NCI-H1092 treated with DMSO at 0.1 percent for 48 hours (cell line): Measurements from ENCODE around the gene TOMM20.
"Not testable (repeated sequence)": the region's sequence is repeated elsewhere in the genome, so short reads cannot be mapped to it uniquely, and the experiment has no call there.

Source experiments
- DNase-seq: peaks from one replicate; lab custom pipeline; 2025; lab: John Stamatoyannopoulos, UW

TOMM20 gene

GRCh38 chr1:235128456-235129328 lies at the start of gene TOMM20:
TSS of gene TOMM20 (minus strand) at chr1:235128837. CDS start at chr1:235128715, 122 bp downstream.
- peak; percentile 99 for DNase-seq

DNA sequence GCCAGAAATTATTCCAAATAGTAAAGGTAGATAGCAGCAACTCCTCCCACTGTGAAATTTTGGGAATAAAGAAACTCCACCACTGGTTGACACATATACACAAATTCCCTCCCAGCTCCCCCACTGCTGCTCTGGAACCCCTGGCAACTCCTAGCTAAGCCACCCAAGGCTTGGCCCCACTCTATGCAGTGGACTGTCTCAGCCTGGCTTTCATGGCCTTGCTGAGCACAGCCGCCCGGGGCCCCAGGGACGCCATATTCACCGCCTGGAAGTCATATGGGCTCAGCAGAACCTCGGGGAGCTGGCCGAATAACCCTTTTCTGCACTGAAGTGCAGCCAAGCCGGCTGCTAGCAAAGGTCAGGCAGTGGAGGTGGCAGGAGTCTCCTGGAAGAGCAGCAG lies 47.8 kb upstream of the TOMM20 start:
- DNase-seq: no peak

DNA sequence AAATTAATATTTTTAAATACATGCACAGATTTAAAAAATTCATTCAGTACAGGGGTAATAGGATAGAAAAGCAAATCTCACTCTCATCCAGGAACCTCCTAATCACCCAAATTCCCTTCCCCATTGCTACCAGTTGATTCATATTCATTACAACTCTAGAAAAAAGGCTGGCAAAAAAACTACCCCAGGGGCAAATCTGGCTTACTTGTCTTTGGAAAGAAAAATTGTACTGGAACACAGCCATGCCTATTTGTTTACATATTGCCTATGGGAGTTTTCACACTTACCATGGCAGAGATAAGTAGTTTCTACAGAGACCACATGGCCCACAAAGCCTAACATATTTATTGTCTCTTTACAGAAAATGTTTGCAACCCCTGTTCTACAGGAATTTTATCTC lies 41.3 kb upstream of the TOMM20 start:
- no peak for DNase-seq

GRCh38 chr1:235168375-235168774 lies 39.7 kb upstream of the TOMM20 start:
- DNase-seq: no peak

DNA sequence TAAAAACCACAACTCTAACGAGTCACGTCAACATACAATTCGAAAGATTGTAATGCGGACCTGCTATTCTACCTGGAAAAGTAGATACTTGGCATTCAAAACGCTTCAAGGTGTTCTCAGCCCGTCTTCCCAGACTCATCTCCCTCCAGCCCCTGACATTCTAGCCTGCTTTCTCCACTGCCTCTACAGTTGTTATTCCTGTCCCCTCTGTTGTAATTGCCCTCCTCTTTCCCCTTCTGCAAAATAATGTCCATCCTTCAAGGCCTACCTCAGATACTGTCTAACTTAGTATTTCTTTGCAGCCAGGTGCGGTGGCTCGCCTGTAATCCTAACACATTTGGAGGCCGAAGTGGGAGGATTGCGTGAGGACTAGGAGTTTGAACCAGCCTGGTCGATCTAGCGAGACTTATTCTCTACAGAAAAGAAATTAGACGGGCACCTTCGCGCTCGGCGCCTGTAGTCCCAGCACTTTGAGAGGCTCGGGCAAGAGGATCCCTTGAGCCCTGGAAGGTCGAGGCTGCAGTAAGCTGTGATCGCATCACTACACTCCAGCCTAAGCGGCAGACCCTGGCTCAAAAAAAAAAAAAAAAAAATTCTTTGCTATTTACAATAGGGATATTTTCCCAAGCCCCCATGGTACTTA lies 33.2 kb upstream of the TOMM20 start:
- DNase-seq: no peak

- DNase-seq: peak; percentile 94
Observed at GRCh38 chr1:235160957-235161684, 32.5 kb upstream of the TOMM20 start, which contains the start of gene RBM34. TSS of gene RBM34 (minus strand) at chr1:235161250. CDS start at chr1:235161226, 24 bp downstream.

- DNase-seq: no peak
Observed at GRCh38 chr1:235160383-235160956, 31.8 kb upstream of the TOMM20 start.

GRCh38 chr1:235159930-235160329 lies 31.3 kb upstream of the TOMM20 start:
- DNase-seq: not testable (repeated sequence)

- not testable (repeated sequence) for DNase-seq
Observed at GRCh38 chr1:235159284-235159683, 30.6 kb upstream of the TOMM20 start.

DNA sequence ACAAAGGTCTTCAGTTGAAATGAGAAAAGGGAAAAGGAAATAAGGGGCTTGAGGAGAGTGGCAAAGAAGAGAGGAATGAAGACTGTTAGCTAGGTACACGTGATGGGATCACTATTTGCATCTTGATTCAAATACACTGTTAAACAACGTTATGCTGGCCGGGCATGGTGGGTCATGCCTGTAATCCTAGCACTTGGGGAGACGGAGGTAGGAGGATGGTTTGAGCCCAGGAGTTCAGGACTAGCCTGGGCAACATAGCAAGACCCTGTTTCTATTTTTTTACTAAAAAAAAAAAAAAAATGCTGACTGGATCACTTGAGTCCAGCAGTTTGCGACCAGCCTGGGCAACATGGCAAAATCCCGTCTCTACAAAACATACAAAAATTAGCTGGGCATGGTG lies 30.0 kb upstream of the TOMM20 start:
- DNase-seq: no peak

- DNase-seq: no peak
Observed at GRCh38 chr1:235157150-235157549, 28.5 kb upstream of the TOMM20 start.

DNA sequence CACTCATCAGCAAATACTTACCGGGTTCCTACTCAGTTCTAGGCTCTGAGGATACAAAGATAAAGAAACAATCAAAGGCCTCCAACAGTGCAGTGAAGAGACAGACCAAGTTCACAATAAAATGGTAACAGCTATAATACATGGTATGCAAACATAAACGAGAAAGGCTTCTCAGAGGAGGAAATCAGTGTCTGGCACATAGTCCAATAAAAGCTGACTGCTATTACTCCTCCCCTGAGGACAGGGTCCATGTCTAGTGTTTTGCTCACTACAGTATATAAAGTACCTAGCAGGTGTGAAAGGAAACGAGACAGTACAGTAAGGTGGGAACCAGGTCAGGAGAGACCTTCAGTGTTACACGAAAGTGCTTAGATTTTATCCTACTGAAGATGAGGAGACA lies 28.1 kb upstream of the TOMM20 start:
- no peak for DNase-seq

- DNase-seq: no peak
Observed at GRCh38 chr1:235156265-235156664, 27.6 kb upstream of the TOMM20 start.

- DNase-seq: no peak
Observed at GRCh38 chr1:235152235-235152634, 23.6 kb upstream of the TOMM20 start.

GRCh38 chr1:235151033-235151432 lies 22.4 kb upstream of the TOMM20 start:
- no peak for DNase-seq

GRCh38 chr1:235149824-235150223 lies 21.2 kb upstream of the TOMM20 start:
- no peak for DNase-seq

DNA sequence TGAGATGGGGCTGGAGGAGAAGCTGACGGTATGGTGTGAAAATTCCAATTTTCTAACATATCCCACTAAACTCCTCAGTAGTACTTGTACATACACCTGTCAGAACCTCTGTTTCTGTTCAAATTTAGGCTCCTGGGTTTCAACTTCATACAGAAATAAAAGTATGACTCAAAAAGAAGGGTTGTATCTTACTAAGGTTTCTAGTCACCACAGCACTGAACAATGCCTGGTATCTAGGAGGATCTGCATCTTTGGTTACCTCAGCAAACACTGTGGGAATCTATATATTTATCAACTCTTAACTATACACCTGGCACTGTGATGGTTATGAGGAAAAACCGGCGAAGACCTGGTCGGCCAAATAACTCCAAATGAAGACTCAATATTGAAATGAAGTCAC lies 18.6 kb upstream of the TOMM20 start:
- DNase-seq: no peak

GRCh38 chr1:235145639-235146038 lies 17.0 kb upstream of the TOMM20 start:
- no peak for DNase-seq

- no peak for DNase-seq
Observed at GRCh38 chr1:235142991-235143390, 14.4 kb upstream of the TOMM20 start.

DNA sequence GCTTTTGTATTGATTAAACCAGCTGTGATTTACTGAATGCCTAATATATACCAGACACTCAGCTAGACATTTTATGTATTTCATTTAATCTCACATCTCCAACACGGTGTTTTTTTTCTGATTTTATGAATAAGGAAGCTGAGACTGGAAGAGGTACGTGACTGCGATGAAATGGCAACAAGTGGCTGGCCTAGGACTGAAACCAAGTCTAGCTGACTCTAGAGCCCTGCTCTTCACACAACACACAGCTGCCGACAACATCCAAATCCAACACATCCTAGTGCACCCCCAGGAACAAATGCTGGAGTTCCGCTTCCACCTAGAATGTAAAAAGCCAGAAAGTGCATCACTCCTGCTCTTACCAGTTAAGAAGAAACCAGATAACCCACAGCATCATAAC lies 10.7 kb upstream of the TOMM20 start:
- DNase-seq: no peak

DNA sequence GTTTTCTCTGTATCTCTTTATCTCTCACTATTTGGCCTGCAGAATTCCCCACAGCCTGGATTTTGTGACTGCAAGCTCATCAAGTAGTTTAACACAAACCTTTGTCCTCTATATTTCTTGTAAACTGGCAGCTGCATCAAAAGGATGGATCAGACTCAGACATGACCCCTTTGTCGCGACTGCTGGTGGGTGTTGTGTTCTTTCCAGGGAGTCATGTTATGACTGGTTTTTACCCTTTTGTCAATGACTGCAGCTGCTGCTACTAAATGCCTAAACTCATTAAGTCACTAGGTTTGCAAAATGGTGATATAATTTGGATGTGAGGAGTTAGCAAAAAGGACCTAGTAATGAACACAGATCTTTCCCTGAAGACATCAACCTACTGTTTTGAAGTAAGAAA lies 10.2 kb upstream of the TOMM20 start:
- no peak for DNase-seq

GRCh38 chr1:235136111-235136510 lies 7.5 kb upstream of the TOMM20 start:
- peak; percentile 61 for DNase-seq
